HEK293T (cell line): ENCODE data around the gene LUC7L2.
A peak's percentile ranks its signal among the peaks of the same experiment; 100 is the strongest.
"Not testable (repeated sequence)": the region's sequence is repeated elsewhere in the genome, so short reads cannot be mapped to it uniquely, and the experiment has no call there.

Source experiments
- CTCF ChIA-PET: fragments of 350-600 bp; formaldehyde crosslinking; extraction: SDS; loops from one replicate; lab custom pipeline; 2021; ENCODE audit warnings: antibody characterized with exemption, inconsistent platforms; lab: Yijun Ruan, JAX
- POLR2A ChIA-PET: fragments of 350-600 bp; formaldehyde crosslinking; extraction: SDS; loops from one replicate; lab custom pipeline; 2020; ENCODE audit warnings: antibody characterized with exemption, inconsistent platforms; lab: Yijun Ruan, JAX
- DNase-seq: peaks from one replicate; pipeline ENCODE4 v3.0.0; 2012; ENCODE audit warnings: mixed read lengths; ENCODE audit errors: extremely low spot score
- ARNT ChIP-seq: fragments of 450-650 bp; IDR thresholded peaks from 2 replicates; pipeline ENCODE4 v1.6.1; 2017; ENCODE audit warnings: mild to moderate bottlenecking
- BHLHE40 ChIP-seq: fragments of 450-650 bp; IDR thresholded peaks from 2 replicates; pipeline ENCODE4 v1.6.1; 2016; ENCODE audit warnings: mild to moderate bottlenecking, moderate library complexity, borderline replicate concordance
- CTBP1 ChIP-seq: fragments of 450-650 bp; IDR thresholded peaks from 2 replicates; pipeline ENCODE4 v1.6.1; 2016; ENCODE audit warnings: borderline replicate concordance
- ELF4 ChIP-seq: fragments of 450-650 bp; IDR thresholded peaks from 2 replicates; pipeline ENCODE4 v1.6.1; 2017; ENCODE audit warnings: antibody characterized with exemption
- FOXA1 ChIP-seq: fragments of 450-650 bp; IDR thresholded peaks from 2 replicates; pipeline ENCODE4 v1.6.1; 2016; ENCODE audit warnings: mild to moderate bottlenecking
- FOXK2 ChIP-seq: fragments of 450-650 bp; IDR thresholded peaks from 2 replicates; pipeline ENCODE4 v1.6.1; 2016; ENCODE audit warnings: mild to moderate bottlenecking
- FOXM1 ChIP-seq: fragments of 450-650 bp; IDR thresholded peaks from 2 replicates; pipeline ENCODE4 v1.6.1; 2017; ENCODE audit warnings: mild to moderate bottlenecking, borderline replicate concordance
- HDGF ChIP-seq: fragments of 450-650 bp; IDR thresholded peaks from 2 replicates; pipeline ENCODE4 v1.6.1; 2017; ENCODE audit warnings: antibody characterized with exemption, borderline replicate concordance
- L3MBTL2 ChIP-seq: fragments of 450-650 bp; conservative IDR thresholded peaks from 2 replicates; pipeline ENCODE4 v1.6.1; 2016; ENCODE audit warnings: mild to moderate bottlenecking
- LEF1 ChIP-seq: fragments of 450-650 bp; IDR thresholded peaks from 2 replicates; pipeline ENCODE4 v1.6.1; 2017; ENCODE audit warnings: mild to moderate bottlenecking, borderline replicate concordance
- NFRKB ChIP-seq: fragments of 450-650 bp; IDR thresholded peaks from 2 replicates; pipeline ENCODE4 v1.6.1; 2016; ENCODE audit warnings: mild to moderate bottlenecking, moderate library complexity
- PKNOX1 ChIP-seq: fragments of 450-650 bp; IDR thresholded peaks from 2 replicates; pipeline ENCODE4 v1.6.1; 2016
- SP1 ChIP-seq: fragments of 450-650 bp; IDR thresholded peaks from 2 replicates; pipeline ENCODE4 v1.6.1; 2017
- SUZ12 ChIP-seq: fragments of 450-650 bp; IDR thresholded peaks from 2 replicates; pipeline ENCODE4 v1.6.1; 2016; ENCODE audit warnings: mild to moderate bottlenecking
- TARDBP ChIP-seq: fragments of 450-650 bp; IDR thresholded peaks from 2 replicates; pipeline ENCODE4 v1.6.1; 2016
- ZNF384 ChIP-seq: fragments of 450-650 bp; IDR thresholded peaks from 2 replicates; pipeline ENCODE4 v1.6.1; 2016

LUC7L2 gene

DNA sequence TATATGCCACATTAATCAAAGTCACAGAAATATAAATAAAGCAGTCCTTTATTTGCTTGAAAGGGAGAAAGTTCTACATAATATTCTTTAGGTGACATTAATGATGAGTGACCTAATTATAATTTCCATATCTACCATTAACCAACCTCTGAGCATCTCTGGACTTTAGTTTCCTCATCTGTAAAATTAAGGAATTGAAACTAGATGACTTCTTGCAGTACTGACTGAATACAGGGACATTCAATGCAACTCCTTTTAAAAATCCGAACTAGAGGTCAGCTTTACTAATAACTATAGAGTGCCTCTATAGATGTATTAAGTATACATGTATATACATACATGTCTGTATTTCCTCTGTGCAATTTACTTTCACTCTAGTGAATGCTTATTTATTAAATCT is 14.7 kb upstream of the LUC7L2 start:
- no peak for DNase-seq
- ChIA-PET CTCF (no interaction called here), POLR2A (interaction anchor here (1.1 kb wide), 1 partner anchor 15 kb away, joined by 4 read pairs; the partner anchor contains the start of gene LUC7L2)
- no peak for TF ChIP-seq SUZ12
- no peak for TF ChIP-seq ARNT
- TF ChIP-seq NFRKB: no peak
- TF ChIP-seq FOXM1: no peak
- TF ChIP-seq FOXA1: no peak
- no peak for TF ChIP-seq CTBP1
- TF ChIP-seq PKNOX1: no peak
- no peak for TF ChIP-seq TARDBP
- no peak for TF ChIP-seq ELF4
- no peak for TF ChIP-seq BHLHE40
- no peak for TF ChIP-seq SP1
- TF ChIP-seq HDGF: no peak
- TF ChIP-seq ZNF384: no peak
- TF ChIP-seq LEF1: no peak
- no peak for TF ChIP-seq FOXK2
- TF ChIP-seq L3MBTL2: no peak

- ChIA-PET POLR2A (interaction anchor here (1.0 kb wide), 1 partner anchor 9 kb away, joined by 4 read pairs; the partner anchor contains the start of gene LUC7L2), CTCF (interaction anchor here (0.6 kb wide), 1 partner anchor 579 kb away, joined by 3 read pairs; no protein-coding TSS in a partner anchor)
- DNase-seq: no peak
- TF ChIP-seq SUZ12 (no peak), PKNOX1 (no peak), FOXA1 (no peak), CTBP1 (no peak), FOXM1 (no peak), ELF4 (no peak), LEF1 (no peak), FOXK2 (no peak), TARDBP (no peak), NFRKB (no peak), HDGF (no peak), SP1 (no peak), ZNF384 (no peak), BHLHE40 (no peak), L3MBTL2 (no peak), ARNT (no peak)
Measured at GRCh38 chr7:139351027-139351426, 8.7 kb upstream of the LUC7L2 start.

DNA sequence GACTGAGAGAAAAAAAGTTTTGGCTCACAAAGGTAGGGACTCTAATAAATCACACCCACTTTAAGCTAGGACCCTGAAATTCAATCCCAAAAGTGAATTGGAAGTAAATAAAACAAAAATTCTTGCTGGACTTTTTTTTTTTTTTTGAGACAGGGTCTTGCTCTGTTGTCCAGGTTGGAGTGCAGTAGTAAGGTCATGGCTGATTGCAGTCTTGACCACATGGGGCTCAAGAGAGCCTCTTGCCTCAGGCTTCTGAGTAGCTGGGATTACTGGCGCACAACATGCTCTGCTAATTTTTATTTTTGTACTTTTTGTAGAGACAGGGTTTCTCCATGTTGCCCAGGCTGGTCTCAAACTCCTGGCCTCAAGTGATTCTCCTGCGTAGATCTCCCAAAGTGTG is 5.0 kb upstream of the LUC7L2 start:
- TF ChIP-seq ZNF384 (peak; percentile 76), SP1 (no peak), L3MBTL2 (no peak), ARNT (no peak), FOXK2 (no peak)
- ChIA-PET CTCF (interaction anchor here (0.8 to 1.1 kb wide), 2 partner anchors 15 kb away, joined by 3 to 4 read pairs; no protein-coding TSS in a partner anchor), POLR2A (interaction anchor here (2.4 kb wide), 1 partner anchor 12 kb away, joined by 11 read pairs; no protein-coding TSS in a partner anchor)
- DNase-seq: no peak

DNA sequence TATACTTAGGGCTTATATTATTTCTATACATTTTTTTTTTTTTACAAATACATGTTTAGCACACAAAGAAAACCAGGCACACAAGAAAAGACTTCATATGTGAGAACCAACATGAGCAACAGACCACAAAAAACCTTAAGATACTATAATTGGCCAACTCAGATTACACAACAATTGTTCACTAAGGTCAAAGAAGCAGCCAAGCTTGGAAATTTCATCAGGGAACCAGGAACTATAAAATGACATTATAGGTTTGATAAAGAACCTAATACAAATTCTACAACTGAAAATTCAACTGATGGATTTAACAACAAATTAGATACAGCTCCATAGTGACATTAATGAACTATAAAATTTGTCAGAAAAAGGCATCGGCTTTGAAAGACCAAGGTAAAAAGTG is 4.4 kb upstream of the LUC7L2 start:
- TF ChIP-seq CTBP1 (no peak), ELF4 (no peak), TARDBP (no peak), FOXK2 (no peak), L3MBTL2 (no peak), BHLHE40 (no peak), HDGF (no peak), SUZ12 (no peak), ARNT (no peak), FOXM1 (no peak), NFRKB (no peak), PKNOX1 (no peak)
- no peak for DNase-seq
- ChIA-PET POLR2A (interaction anchor here (2.4 kb wide), 1 partner anchor 12 kb away, joined by 11 read pairs; no protein-coding TSS in a partner anchor), CTCF (no interaction called here)

- POLR2A ChIA-PET: interaction anchor here (0.6 to 1.8 kb wide), 3 partner anchors 13 to 112 kb away, joined by 3 to 12 read pairs (median 6); no protein-coding TSS in a partner anchor
- DNase-seq: not testable (repeated sequence)
- CTCF ChIA-PET: interaction anchor here (1.0 kb wide), 1 partner anchor 76 kb away, joined by 4 read pairs; no protein-coding TSS in a partner anchor
Measured at GRCh38 chr7:139357729-139358506, 1.8 kb upstream of the LUC7L2 start.
